Measurements from ENCODE around the gene SLC35G6. TPM values are rescaled to one million over a fixed set of nuclear protein-coding genes. Genes with fewer than 3 reads are reported as not detected.

The SLC35G6 gene
- total RNA-seq, 6 experiments from 2014 or later: not detected

- Mint-ChIP-seq H3K4me3 (no peak overlapping the region), H3K9me3 (no peaks in the 10 kb centered on the region), H3K4me1 (ENCODE audit: low read depth) (peaks cover 11% of the 10 kb centered on the region), H3K27me3 (ENCODE audit: insufficient read depth) (peaks cover 2% of the 10 kb centered on the region; the same call in 1 of the 2 replicates), H3K27ac (no peak overlapping the region), H3K36me3 (ENCODE audit: low read depth) (peaks cover 16% of the 10 kb centered on the region)
- DNase-seq: no peak
- TF ChIP-seq, protein P1, sequence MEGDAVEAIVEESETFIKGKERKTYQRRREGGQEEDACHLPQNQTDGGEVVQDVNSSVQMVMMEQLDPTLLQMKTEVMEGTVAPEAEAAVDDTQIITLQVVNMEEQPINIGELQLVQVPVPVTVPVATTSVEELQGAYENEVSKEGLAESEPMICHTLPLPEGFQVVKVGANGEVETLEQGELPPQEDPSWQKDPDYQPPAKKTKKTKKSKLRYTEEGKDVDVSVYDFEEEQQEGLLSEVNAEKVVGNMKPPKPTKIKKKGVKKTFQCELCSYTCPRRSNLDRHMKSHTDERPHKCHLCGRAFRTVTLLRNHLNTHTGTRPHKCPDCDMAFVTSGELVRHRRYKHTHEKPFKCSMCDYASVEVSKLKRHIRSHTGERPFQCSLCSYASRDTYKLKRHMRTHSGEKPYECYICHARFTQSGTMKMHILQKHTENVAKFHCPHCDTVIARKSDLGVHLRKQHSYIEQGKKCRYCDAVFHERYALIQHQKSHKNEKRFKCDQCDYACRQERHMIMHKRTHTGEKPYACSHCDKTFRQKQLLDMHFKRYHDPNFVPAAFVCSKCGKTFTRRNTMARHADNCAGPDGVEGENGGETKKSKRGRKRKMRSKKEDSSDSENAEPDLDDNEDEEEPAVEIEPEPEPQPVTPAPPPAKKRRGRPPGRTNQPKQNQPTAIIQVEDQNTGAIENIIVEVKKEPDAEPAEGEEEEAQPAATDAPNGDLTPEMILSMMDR (IDR thresholded peaks at IDR 0.05): no peak
Observed at GRCh38 chr17:7464081-7464480, 17.2 kb upstream of the SLC35G6 start.

DNA sequence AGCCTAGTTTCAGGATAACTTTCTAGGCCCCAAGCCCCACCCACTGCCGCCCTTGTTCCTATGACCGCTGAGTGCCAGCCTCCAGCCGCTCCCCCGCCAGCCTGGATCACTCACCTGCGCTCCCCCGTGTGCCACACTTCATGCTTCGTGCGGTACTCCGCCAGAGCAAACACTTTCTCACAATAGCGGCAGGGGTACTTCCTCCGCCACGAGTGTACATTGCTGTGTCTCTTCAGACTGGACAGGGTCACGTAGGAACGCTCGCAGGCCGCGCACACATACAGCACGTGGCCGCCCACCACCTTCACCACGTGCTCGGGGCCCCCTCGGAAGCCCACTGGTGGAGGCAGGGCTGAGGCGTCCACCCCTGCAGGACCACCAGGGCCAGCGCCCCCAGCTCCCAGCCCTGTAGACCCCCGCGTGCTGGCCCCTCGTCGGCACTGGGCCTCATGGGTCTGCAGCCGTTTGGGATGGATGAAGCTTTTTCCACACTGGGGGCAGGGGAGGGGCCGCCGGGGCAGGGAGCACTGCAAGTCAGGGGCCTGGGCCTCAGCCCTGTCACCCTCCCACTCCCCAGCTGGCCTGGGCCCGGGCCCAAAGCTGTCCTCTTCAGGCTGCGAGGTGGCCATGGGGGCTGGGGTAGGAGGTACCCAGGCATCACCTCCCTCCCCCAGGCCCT is 15.5 kb upstream of the SLC35G6 start:
- Mint-ChIP-seq H3K27ac (no peak overlapping the region), H3K27me3 (ENCODE audit: insufficient read depth) (peaks cover 2% of the 10 kb centered on the region; the same call in 1 of the 2 replicates), H3K36me3 (ENCODE audit: low read depth) (peaks cover 10% of the 10 kb centered on the region; the same call in 1 of the 2 replicates), H3K4me1 (ENCODE audit: low read depth) (peaks cover 11% of the 10 kb centered on the region), H3K4me3 (no peak overlapping the region; the same call in 1 of the 2 replicates), H3K9me3 (no peaks in the 10 kb centered on the region)
- no peak for DNase-seq
- TF ChIP-seq, protein P1 (IDR thresholded peaks at IDR 0.05): no peak

GRCh38 chr17:7466318-7466638 is 15.0 kb upstream of the SLC35G6 start:
- Mint-ChIP-seq H3K9me3 (no peaks in the 10 kb centered on the region), H3K4me3 (no peak overlapping the region), H3K36me3 (ENCODE audit: low read depth) (peaks cover 6% of the 10 kb centered on the region; the same call in 1 of the 2 replicates), H3K4me1 (ENCODE audit: low read depth) (peaks cover 11% of the 10 kb centered on the region), H3K27me3 (ENCODE audit: insufficient read depth) (peaks cover 2% of the 10 kb centered on the region; the same call in 1 of the 2 replicates), H3K27ac (peak overlapping the region; percentile 69; the same call in 1 of the 2 replicates)
- TF ChIP-seq, protein P1 (IDR thresholded peaks at IDR 0.05): no peak
- DNase-seq: no peak

GRCh38 chr17:7466639-7467341 is 14.5 kb upstream of the SLC35G6 start:
- Mint-ChIP-seq H3K36me3 (ENCODE audit: low read depth) (peaks cover 4% of the 10 kb centered on the region; the same call in 1 of the 2 replicates), H3K4me1 (ENCODE audit: low read depth) (peaks cover 11% of the 10 kb centered on the region), H3K9me3 (no peaks in the 10 kb centered on the region), H3K27me3 (ENCODE audit: insufficient read depth) (peaks cover 2% of the 10 kb centered on the region), H3K27ac (peak overlapping the region; percentile 69), H3K4me3 (no peak overlapping the region; the same call in 1 of the 2 replicates)
- DNase-seq: peak; percentile 53
- TF ChIP-seq, protein P1 (IDR thresholded peaks at IDR 0.05): no peak

DNA sequence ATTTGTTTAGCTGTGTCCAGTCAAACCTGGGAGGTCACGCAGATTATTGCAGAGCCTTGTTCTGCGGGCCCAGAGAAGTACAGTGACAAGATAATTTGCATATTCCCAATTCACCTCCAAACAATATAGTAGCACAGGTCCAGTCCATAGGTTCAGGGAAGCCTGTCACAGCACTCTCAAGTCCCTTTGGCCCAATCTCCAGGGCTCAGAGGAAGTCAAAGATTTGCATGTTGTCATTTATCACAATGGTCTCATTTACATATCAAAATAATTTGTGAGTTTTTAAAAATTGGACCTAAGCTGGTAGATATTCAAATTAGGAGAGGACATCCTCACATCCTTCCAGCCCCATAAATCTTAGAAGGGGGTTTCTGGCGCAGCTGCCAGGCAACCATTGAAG is 13.7 kb upstream of the SLC35G6 start:
- no peak overlapping the region for H3K4me3 Mint-ChIP-seq

More for the DNA sequence above, 13.7 kb upstream of the SLC35G6 start:
- H3K27ac Mint-ChIP-seq: no peak overlapping the region; the same call in 1 of the 2 replicates
- DNase-seq: no peak
- H3K4me1 Mint-ChIP-seq (ENCODE audit: low read depth): peaks cover 11% of the 10 kb centered on the region
- no peaks in the 10 kb centered on the region for H3K9me3 Mint-ChIP-seq
- peaks cover 2% of the 10 kb centered on the region for H3K27me3 Mint-ChIP-seq (ENCODE audit: insufficient read depth)
- TF ChIP-seq, protein P1 (IDR thresholded peaks at IDR 0.05): no peak
- H3K36me3 Mint-ChIP-seq (ENCODE audit: low read depth): peaks cover 4% of the 10 kb centered on the region; the same call in 1 of the 2 replicates
